HPDE6-E6E7 (cell line): ENCODE data around the gene PNPT1.
"Not testable (repeated sequence)": the region's sequence is repeated elsewhere in the genome, so short reads cannot be mapped to it uniquely, and the experiment has no call there.

Experiments used
- DNase-seq: peaks from one replicate; pipeline ENCODE4 v3.0.0; 2011; ENCODE audit warnings: missing footprints; ENCODE audit errors: extremely low spot score

PNPT1 gene

DNA sequence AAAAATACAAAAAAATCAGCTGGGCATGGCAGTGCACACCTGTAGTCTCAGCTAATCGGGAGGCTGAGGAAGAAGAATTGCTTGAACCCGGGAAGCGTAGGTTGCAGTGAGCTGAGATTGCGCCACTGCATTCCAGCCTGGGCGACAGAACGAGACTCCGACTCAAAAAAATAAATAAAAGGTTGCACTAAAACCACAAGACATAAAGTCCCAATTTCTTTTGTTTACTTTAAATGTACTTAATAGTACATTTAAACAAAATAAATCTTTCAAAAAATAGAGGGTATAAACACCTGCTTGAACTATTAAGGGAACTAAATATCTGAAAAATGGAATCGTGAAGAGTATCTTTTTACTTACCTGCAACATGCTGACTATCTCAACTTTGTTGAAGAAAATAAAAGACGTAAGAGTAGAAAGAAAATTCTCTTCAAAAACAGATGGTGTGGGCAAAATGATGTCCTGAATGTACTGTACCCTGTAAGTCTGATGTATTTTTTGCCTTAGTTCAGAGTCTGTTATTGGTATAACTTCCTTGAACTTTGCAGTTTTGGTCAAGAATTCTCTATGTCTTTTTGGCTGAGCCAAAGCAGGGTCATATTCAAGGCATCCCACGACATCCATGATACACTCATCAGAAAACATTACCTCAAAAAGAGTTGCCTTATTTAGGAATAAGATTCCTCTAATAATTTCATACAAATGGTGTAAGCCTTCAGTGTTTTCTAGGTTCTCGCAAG, 95.4 kb downstream of the PNPT1 start:
- no peak for DNase-seq

- not testable (repeated sequence) for DNase-seq
Measured at GRCh38 chr2:55596795-55597194, 96.8 kb downstream of the PNPT1 start.

DNA sequence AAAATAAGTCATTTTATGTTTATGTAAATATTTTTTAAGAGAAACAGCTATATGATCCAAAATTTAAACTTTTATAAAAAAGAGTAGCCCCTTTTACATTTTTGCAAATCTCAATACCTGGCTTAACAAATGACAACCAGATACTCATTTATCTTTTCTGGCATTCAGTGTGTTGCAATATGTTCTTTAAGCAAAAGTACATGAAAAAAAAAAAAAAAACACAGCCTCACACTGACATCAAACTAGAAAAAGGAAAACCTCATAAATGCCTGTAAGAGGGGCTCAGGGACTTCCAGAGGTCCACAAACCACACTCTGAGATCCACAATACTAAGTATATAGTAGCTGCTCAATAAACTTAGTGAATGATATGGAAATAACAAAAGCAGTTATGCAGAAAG, 98.1 kb downstream of the PNPT1 start:
- DNase-seq = no peak

DNA sequence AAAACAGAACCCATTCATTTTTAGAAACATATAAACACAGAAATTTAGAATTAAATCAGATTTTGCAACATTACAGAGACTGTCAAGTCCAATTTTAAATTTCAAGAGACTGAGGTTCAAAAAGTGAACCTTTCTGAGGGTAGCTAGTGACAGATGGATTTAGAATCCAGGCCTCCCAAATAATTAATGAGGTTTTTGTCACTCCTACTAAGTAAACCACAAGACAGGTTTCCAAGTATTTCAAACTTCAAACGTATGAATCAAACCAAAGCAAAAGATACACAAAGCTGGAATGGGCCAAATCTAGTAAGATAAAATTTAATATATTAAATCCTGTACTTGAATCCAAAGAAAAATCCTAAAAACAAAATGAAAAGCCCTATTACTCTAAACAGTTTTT, 101.5 kb downstream of the PNPT1 start:
- no peak for DNase-seq

- peak; percentile 59 for DNase-seq
Measured at GRCh38 chr2:55590810-55591440, 102.7 kb downstream of the PNPT1 start.

GRCh38 chr2:55585451-55586080, 108.1 kb downstream of the PNPT1 start:
- no peak for DNase-seq
